Measurements from ENCODE around the gene NDUFB6.

DNA sequence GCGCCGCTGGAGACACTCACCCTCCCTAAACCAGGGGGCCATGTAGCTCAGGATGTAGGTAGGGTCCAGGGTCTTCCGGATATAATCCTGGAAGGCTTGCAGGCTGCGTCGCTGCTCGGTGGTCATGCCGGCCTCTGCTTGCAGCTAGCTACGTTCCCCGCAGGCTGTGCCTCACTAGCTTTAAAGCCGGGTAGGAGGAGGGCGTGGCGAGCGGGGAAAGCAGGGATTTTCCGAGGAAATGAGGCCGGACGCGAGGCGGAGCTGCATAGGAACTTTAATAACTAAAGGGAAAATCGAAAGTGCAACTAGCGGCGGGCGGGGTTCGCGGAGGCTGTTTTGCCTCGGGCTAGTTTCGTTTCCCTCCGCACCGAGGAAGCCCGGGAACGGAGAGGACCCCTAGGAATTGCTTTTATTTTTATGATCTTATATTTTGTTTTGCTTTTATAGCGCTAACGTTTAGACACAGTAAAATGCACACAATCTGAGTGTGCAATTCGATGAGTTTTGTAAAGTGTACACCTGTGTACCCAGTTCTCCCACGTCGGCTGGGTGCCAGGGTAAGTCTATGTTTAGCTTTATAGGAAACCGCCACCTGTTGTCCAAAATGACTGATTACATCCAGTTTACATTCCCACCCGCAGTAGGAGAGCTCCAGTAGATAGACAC is 46.8 kb downstream of the NDUFB6 start, which contains the start of gene RIGI:
- TF ChIP-seq CTCF (IDR thresholded peaks at IDR 0.05) (peak; percentile 9 to 67 (median 46)), POLR2A (IDR thresholded peaks at IDR 0.05) (peak in 3 of 4 donors; percentile 36 to 49 (median 41))
